HG02870 (cell line): Measurements from ENCODE around the gene LGALS1.

ENCODE experiments used
- ATAC-seq: cut with Tn5 transposase; IDR thresholded peaks from one replicate; pipeline ENCODE4 v1.9.1; 2021; ENCODE audit warnings: mild to moderate bottlenecking, moderate library complexity; ENCODE audit not compliant: unreplicated experiment

The LGALS1 gene

GRCh38 chr22:37661160-37661924, 14.1 kb upstream of the LGALS1 start:
- no peak for ATAC-seq

DNA sequence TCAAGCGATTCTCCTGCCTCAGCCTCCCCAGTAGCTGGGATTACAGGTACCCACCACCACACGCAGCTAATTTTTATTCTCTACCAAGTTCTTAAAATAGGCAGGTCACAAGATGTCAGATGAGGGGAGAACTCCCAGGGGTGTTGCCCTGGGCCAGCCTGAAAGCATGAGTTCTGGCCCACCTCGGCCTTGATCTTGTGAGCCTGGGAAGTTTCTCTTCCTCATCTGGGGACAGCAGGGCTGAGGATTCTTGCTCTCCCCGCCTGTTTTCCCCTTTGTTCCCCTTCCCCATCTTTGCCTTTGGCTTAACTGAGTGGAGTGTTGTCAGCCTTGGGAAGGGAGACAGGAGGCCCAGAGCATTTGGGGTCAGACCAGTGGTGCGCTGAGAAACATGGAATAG, 13.4 kb upstream of the LGALS1 start:
- ATAC-seq, result no peak

DNA sequence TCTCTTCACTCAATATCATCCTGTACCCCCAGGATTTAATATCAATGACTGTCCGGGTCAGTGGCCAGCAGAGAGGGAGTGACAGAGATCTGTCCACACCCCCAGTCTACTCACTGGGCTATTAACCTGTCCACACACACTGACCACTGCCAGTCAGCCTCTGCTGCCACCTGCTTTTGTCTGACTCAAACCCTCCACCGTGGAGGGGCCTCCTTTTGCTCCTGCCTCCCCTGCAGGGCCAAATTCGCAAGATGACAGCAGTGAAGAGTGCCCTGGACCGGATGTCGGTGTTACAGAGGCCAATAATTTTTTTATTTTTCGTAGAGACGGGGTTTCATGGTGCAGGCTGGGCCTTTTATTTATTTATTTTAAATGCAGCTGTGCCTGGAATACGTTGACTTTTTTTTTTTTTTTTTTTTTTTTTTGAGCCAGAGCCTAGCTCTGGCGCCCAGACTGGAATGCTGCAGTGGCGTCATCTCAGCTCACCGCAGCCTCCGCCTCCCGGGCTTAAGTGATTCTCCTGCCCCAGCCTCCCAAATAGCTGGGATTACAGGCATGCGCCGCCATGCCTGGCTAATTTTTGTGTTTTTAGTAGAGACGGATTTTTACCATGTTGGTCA, 11.8 kb upstream of the LGALS1 start:
- no peak for ATAC-seq

DNA sequence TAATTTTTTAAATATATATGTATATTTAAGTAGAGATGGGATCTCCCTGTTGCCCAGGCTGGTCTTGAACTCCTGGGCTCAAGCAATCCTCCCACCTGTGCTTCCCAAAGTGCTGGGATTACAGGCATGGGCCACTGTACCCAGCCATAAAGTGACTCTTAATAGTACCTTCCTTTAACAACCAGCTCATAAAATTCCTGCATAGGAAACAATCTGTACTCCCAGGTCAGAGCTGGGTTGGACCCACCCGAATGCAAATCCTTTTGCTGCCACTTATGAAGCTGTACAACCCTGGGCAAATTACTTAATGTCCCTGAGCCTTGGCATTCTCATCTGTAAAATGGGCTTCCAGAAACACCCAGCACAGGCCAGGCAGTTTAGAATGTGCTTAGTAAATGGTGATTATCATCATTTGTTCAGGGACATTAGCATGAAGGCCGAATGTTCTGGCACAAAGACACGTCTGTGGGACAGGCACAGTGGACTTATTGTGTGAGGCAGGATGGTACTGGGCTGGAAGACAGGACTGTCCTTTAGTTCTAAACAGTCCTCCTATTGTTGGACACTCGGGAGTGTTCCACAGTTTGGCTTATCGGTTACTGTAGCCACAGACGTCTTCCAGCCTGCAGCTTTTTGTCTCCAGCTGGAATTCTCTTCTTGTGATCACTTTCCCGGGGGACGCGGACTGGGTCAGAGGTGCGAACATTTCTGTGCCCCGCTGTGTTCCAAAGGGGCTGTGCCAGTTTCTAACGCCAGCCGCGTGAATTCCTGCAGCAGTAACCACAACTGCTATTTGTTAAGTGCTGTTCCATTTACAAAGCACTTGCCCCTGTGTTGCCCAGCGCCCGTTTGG, 11.0 kb upstream of the LGALS1 start:
- ATAC-seq, result no peak

GRCh38 chr22:37665487-37665886, 9.9 kb upstream of the LGALS1 start:
- ATAC-seq, result no peak

GRCh38 chr22:37669586-37669985, 5.8 kb upstream of the LGALS1 start:
- ATAC-seq, result no peak

GRCh38 chr22:37672206-37672919, 3.1 kb upstream of the LGALS1 start:
- no peak for ATAC-seq

DNA sequence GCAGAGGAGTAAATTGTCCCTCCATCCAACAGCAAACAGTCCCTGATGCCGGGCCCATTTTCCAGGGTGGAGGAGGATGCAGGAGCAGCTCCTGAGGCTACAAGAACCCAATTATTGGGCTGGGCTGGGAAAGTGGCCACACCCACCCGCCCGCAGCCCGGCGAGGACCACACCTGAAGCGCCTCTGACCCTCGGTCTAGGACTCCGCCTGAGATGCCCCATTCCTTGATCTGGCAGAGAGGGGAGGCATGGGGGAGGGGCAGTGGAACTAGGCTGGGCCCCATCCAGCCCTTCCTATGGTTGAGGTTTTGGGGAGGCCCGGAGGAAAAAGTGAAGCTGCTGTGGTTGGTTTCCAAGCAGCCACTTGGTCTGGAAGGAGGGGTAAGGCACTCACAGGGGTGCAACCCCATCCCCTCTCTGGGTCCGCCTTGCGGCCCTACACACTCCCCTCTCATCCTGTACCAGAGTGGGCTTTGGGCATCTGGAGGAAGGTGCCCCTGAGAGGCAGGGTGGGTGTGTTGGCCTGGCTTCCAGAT, 2.4 kb upstream of the LGALS1 start:
- ATAC-seq, result no peak

- ATAC-seq, result no peak
Measured at GRCh38 chr22:37674248-37674647, 1.2 kb upstream of the LGALS1 start.

- no peak for ATAC-seq
Measured at GRCh38 chr22:37675930-37676735, 697 bp downstream of the LGALS1 start.

GRCh38 chr22:37676736-37677492, 1.5 kb downstream of the LGALS1 start:
- no peak for ATAC-seq

DNA sequence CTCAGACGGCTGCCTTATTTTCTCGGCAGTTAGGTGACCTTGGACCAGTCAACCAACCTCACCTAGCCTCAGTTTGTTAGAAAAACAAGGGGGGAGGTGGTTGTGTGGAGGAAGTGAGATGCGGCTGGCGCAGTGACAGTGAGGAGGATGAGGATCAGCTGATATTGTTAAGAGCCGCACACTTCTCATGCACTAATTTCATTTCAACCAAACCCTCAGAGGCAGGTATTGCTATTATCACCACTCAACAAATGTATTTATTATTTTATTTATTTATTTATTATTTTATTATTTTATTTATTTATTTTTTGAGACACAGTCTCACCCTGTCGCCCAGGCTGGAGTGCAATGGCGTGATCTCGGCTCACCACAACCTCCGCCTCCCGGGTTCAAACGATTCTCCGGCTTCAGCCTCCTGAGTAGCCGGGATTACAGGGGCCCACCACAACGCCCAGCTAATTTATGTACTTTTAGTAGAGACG, 2.1 kb downstream of the LGALS1 start:
- ATAC-seq, result no peak

GRCh38 chr22:37678372-37678771, 2.9 kb downstream of the LGALS1 start:
- ATAC-seq, result no peak

- no peak for ATAC-seq
Measured at GRCh38 chr22:37679670-37680069, 4.2 kb downstream of the LGALS1 start.

DNA sequence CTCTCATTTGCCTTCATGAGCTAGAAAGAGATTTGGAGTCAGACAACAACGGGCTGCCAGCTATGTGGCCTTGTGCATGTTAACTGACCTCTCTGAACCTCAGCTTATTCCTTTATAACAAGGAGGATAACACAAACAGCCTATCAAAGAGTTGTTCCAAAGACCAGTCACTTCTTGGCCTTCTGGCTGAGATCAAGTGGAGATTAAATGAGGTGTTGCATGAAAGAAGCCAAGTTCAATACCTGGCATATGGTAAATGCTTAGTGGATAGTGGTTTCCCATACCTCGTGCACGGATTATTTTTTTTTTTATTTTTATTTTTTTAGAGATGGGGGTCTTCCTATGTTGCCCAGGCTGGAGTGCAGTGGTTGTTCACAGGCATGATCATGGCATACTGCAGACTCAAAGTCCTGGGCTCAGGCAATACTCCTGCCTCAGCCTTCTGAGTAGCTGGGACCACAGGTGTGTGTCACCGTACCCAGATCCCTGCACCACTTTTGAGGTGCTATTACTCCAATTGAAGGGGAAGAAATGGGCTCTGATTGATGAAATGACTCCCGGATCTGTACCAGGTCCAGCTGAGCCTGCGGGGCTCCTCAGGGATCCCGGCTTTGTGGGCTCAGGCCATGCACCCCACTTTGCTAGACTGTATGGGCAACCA, 4.9 kb downstream of the LGALS1 start:
- ATAC-seq, result no peak

- no peak for ATAC-seq
Measured at GRCh38 chr22:37681001-37681424, 5.6 kb downstream of the LGALS1 start.

- no peak for ATAC-seq
Measured at GRCh38 chr22:37681556-37682049, 6.2 kb downstream of the LGALS1 start.
